Measurements from ENCODE around the gene MAGI3.

GRCh38 chr1:113592230-113592629 is 201.9 kb downstream of the MAGI3 start:
- TF ChIP-seq POLR2A (IDR thresholded peaks at IDR 0.05; ENCODE audit: low read length) (no peak), GATA1 (IDR thresholded peaks at IDR 0.05; ENCODE audit: low read depth, low read length) (no peak)

Data from erythroblast (primary cell).